Amniotic stem cell (primary cell): ENCODE results near the gene BCL2.

ENCODE experiments used
- DNase-seq: peaks from one replicate; lab custom pipeline; 2025; lab: John Stamatoyannopoulos, UW

Gene BCL2

DNA sequence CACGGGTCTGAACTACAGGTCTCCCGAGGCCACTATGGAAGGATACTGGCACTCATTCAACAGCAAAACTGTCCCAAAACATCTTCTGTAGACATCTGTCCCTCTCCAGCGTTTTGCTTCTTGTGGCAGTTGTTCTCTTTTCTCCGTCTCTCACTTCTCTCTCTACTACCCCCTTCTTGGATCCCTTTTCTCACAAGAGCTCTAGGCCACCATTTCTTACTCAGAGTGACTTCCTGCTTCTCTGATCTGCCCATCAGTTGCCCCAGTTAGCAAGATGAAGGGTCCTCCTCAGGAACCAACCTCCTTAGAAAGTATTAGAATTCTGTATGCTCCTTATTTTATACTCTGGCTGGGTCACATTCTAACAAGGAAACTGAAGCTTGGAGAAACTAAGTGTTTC is 32.6 kb downstream of the BCL2 start:
- DNase-seq = no peak

DNA sequence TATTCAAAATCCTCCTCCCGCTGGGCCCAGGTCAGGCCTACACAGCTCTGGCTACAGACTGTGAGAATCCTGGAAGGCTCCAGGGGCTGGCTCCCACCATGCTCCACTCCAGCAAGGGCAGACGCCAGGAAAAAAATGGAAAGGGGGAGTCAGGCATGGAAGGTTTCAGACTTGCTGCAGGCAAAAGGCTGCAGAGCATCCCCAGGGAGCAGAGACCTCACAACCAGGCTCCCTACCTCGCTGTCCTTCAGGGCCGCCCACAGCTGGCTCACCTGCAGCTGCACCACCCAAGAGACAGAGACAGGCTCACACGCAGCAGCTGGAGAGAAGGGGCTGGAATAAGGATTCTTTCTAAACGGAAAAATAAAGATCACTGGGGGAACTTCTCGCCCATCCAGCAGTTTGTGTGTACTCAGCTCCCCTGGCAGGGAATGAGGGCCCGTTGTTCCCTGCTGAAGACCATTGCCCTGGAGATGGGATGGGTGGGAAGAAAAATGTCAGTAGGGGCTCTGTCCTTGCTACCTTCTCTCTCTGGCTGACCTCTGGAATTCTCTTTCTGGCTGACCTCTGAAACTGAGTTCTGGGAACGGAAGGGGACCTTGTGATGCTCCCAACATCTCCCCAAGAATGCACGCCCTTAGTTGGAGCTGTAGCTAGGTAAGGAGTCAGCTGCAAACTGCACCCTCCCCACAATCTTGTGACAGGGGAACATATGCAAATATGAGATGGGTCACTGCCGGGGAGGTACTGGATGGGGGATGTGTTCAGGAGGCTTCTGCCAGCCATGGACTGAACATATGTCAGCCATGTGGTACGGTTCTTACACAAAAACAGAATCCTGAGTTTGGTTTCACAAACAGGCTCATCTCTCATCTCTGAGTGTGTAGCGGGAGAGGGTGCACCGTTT is 34.5 kb downstream of the BCL2 start:
- no peak for DNase-seq

DNA sequence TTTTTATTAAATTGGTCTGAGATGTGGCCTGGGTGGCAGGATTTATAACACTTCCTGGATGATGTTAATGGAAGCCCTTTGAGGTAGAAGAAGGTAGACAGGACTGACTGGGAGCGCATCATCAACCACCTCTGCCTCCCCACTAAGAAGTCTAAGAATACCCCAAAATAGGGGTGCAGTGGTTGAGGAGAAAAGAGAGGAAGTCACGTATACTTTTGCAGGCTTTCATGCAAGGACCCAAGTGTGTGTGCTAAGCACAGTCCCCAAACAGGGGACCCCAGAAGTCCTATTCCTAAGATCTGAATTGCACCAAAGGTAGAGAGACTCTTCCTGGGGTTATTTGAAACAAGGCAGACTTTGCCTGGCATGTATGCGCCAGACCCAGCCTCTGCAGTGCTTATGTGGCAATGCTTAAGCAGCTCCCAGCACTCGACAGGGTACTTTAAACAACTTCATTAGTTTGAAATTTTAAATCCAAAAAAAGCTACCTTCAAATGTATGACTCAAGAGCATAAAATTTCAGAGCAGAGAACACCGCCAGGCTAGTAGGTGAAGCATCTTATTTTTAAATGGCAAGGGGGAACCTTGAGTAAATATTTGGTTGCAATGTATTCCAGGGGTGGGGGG is 35.3 kb downstream of the BCL2 start:
- DNase-seq = no peak

DNA sequence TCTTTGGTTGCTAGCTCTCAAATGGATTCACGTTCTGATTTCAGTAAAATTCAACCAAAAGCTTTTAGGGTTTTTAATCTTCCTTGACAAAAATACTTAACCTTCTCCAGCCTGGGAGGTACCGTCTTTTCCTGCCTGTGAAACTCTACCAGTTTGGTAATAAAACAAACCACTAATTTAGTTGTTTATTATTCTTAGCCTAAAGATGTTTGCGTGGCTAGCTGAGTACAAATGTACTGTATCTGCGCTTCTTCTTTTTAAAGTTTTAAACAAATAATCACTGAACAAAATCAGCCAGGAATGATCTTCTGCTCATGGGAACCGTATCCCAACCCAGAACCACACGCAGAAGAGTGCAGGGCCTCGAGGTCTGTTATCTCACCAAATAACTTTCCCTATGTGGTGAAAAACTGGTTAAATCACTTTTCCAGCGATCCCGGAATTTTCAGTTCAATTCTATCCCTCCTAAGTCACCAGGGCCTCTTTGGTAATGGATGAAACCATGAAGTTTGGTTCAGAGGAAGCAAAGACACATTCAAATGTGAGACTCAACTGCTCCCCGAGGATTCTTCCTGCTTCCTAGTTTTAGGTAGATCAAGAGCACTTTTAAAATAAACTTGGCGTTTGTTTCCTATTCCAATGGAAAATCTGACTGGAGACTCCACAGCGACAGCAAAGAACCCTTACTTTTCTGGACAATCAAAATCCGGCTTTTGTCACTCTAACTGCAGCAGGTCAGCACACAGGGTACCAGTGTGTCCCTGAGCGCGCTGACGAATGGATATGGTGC is 36.1 kb downstream of the BCL2 start:
- DNase-seq = no peak

DNA sequence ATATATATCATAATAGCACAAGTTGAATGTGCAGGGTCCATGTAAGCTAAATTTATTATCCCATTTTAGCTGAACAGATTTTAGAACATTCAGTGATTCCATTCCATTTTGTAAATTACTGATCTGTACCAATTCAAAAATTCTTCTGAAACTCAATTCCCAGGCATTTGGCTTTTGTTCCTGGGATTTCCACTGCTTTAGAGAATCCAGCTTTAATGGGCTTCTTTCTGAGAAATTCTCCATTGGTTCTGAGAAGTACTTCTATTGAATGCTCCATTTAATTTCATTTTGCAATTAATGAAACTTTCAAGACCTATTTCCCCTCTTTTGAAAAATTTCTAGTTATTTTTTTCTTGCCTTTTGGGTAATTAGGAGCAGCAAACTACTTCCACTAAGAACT is 36.8 kb downstream of the BCL2 start:
- DNase-seq = no peak

DNA sequence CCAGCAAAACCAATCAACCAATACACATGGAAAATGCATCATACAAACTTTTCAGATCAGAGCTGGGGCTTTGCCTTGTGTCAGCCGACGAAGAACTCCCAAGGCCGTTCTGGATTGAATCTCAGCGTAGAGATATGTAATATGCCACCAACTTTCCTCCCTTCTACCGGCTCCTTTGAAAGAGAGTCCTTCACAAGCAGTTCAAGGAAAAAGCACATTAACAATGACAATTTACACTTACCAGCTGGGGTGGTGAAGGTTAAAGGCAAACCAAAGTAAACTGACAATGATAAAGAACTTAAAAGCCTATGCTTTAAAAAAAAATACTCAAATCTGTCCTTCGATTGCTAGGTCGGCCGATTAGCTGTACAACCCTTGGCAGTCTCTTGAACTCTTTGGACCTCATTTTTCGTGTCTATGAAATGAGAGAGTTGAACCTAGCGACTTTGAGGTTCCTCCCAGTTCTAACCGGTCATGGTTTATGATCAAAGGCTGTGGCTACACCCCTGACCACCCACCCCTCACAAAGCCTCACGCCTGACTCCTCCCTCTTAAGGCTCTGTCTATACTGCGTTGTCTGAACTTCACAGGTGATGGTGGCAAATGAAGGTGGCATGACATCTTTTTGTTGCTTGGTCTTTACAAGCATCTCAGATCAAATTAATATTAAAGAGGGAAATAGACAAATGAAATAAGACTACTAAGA is 46.2 kb downstream of the BCL2 start:
- no peak for DNase-seq

DNA sequence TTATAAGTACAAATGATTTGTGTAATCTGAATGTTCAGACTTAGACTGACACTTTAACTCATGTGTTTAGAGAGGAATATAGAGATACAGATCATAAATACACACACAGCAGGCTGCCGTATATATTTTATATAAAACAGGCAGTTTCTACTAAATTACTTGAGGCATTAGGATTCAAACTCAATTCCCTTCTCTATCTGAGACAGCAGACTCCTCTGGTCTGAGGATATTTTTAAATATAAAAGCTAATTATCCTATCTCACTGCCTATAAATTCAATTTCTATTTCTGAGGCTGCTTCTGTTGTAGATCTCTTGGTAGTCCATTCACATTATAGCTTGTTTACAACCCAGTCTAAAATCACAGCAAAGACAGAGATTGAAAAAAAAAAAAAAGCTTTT is 46.9 kb downstream of the BCL2 start:
- DNase-seq = no peak

DNA sequence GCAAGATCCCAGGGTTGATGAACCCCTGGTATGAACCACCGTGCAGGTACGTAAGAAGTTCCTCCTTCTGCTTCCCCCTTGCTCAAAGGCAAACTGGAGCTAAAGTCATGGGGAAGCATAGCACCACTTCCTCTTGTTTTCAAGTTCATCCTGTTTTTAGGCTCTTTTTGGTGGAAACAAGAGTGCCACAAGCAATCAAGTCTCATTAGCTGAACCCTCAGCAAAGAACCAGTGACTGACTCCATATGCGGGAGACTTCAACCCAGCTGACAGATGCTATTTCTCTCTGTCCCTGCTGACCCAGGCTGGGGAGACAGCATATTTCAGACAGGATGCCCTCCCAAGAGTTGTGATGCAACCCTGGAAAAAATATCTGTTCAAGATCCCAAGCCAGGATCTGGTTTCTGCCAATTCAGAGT is 47.7 kb downstream of the BCL2 start:
- DNase-seq = no peak

DNA sequence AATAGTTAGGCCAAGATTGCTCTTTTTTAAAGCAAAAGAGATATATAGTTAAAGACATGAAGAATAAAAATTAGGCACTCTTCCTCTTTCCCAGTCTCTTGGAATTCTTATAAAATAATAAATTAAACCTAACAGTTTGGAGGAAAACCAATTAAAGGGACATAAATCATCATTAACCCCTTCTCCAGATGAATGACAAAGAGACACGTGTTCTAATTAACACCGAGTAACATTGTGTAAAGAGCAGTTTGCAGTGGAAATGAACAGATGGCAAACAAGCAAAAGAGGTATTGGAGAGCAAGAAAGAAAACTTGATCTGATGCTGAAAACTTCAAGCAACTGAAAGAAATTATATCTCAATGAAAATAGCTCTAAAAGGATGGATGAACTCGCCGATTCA is 48.4 kb downstream of the BCL2 start:
- no peak for DNase-seq

DNA sequence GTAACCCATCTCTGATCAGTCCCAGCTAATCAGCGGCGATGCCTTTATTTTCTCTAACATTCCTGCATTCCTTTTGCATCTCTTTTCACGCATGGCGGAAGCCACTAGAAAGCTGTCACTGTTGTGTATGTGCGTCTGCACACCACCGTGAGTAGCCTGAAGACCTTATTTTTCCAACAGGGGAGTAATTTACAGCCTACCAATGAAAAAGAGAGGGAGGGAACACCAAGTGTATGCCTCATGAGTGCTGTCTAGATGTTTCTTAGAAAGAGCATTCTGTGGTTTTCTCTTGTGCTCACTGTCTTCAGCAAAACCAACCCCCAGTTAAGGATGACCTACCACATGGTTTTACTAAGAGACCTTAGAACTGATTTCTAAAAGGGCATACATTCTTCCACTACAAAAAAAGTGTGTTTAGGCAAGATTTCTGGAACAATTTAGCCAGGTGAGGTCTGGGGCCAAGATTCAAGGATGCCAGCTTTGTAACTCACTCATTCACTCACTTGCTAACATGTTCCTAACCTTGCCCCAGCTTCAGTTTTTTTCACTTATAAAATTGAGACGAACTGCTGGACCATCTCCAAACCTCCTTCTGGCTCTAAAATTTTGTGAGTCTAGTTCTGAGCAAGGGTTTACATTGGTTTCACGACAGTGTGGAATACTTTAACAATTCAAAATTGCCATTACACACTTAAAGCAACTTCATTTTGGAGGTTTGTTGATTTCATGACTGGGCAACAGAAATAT is 51.4 kb downstream of the BCL2 start:
- no peak for DNase-seq

DNA sequence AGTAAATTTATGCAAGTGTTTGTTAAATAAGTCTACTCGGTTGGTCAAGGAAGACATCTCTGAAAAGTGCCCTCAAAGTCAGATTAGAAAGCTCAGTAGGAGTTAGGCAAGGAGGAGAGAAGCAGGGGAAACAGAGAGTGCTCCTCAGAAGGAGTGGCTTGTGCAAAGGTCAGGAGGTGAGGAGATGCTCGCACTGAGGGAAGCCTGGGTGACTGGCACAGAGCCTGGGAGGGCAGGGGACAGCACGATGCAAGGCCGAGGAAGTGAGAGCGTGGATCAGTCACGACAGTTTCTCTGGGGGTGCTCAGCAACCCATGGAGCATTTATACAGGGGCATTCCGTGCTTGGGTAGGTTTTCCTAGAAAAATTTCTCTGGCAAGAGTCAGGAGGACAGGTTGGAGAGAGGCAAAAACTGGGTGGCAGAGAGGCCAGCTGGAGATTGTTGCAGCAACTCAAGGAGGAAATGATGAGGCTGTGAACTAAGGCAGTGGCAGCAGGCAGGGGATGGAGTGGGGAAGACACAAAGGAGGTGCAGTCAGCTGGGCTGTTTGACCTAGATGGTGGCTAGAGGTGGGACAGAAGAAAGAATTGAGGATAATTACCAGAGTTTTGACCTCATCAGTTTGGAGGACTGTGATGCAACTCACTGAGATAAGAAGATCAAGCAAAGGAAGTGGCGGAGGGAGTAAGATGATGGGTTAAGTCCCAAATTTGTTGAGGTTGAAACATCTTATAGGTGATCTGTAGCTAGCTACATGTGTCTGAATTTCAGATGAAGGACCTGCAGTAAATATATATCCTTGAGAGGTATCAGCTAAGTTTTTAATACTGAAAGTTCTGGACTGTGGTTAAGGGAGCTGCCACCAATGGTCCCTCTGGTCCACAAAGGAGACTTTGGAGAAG is 52.4 kb downstream of the BCL2 start:
- DNase-seq = no peak

DNA sequence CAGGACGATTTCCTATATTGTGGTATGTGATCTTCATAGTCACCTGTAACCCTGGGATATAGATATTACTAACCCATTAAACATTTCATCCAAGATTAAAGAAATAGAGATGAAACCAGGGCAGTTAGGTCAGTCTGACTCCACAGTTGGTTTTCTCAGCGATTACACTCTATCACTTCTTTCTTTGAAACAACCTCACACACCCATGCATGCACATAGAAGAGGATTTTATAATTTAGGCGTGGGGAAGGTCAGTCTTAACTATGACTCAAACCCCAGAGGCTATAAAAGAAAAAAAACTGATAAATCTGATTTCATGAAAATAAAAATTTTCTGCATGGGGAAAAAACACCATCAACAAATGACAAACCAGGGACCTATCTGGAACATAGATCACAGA is 54.2 kb downstream of the BCL2 start:
- no peak for DNase-seq

DNA sequence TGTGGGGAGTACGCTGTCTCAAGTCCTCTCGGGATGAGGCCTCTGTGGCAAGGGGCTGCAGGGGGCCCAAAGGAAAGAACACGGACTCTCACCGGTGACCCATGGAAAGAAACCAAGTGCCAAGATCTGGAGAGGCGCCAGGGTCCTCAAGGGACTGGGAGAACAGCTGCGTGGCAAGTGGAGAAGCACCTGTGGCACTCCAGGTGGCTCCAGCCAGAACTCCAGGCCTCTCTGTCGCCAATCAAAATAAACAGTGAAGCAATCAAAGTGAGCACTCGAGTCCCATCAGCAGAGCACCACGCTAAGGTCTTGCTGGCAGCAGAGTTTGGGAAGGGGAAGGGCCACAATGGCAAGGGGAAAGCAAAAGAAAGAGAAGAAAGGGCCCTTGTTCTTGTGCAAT is 54.7 kb downstream of the BCL2 start:
- DNase-seq = no peak

DNA sequence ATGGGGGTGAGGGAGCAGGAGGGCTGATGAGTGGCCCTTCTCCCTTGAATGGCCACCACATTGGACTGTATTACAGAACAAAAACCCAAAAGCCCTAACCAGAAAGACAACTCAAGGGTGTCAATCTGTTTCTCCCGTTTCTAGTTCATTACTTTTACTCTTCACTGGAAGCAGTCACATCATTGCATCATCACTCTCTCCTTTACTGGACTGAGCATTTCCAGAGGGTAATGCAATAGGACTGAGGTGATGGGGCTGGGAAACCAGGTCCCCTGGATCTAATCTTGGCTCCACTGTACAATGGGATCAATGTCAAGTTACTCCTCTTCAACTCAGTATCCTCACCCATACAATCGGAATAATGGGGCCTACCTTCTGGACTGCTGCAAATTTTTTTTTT is 56.1 kb downstream of the BCL2 start:
- DNase-seq = no peak

DNA sequence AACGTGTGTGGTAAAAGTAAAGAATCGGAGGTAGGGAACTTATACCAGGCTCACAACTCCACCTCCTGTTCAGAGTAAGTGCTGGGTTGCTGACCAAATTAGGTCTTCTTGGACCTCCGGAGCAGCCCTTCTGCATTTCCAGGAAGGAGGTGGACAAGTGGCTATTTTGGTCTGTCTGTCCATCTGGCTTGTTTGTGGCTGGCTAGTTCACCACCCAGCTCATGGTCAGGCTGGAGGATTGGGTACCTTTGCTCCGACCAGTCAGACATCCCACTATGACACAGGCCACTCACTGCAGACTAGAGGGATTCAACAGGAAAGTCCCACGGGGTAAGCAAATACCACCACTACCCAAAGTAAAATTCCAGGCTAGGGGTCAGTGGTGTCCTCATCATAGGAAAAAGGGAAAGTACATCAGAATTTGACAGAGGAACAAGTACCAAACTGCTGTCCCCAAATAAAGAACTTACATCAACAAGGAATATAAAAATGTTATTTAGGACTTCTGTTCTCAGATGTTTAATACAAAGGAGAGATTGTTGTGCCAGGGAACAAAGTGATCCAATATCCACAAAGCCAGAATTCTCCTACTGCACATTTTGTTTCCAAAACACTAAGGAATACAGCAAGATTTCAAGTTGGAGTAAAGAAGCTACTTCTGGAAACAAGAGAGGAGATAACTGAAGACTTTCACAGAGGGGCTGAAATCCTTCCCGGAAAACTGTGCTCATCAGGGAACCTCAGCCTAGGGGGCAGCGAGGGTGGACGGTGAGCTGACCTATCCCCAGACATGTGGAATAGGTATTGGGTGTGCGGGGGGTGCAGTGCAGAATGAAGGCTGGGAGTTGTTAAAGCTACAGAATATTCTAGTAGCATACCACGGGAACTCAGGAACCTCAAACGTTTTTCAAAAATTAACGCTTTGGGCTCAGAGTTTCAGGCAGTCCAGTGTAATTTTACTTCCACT is 56.9 kb downstream of the BCL2 start:
- DNase-seq = no peak

DNA sequence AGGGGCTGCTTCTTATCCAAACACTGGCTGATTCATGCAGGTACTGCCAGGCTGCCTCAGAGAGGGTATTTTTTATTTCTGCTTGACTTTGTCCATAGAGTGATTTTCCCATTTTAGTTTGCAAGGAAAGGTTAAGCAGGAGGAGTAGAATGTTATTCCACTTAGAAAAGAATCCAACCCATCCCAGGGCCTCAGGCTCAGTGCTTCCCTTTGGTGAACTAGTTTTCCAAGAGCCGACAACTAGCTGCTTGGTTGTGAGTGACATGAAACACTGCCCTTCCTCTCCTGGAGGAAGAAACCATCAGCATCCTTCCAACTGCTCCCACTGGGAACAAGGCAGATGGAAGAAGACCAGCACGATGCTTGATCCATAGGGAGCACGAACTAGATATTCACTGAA is 58.5 kb downstream of the BCL2 start:
- DNase-seq = no peak

DNA sequence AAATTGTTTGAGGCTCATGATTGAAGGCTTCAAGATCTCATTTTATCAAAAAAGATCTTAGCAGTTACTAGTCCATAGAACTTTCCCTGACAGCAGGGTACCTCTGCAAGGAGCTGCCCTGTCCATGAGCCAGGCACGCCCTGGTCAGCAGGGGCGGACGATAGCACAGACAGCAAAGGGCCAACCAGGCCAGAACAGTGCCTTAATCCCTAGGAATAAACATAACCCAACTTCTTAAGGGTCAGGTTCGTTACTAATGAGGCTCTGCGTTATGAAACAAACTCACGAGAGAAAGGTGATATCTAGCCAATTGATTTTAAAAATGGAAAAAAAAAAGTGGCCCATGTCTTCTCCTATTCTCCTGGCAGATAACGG is 59.2 kb downstream of the BCL2 start:
- no peak for DNase-seq

DNA sequence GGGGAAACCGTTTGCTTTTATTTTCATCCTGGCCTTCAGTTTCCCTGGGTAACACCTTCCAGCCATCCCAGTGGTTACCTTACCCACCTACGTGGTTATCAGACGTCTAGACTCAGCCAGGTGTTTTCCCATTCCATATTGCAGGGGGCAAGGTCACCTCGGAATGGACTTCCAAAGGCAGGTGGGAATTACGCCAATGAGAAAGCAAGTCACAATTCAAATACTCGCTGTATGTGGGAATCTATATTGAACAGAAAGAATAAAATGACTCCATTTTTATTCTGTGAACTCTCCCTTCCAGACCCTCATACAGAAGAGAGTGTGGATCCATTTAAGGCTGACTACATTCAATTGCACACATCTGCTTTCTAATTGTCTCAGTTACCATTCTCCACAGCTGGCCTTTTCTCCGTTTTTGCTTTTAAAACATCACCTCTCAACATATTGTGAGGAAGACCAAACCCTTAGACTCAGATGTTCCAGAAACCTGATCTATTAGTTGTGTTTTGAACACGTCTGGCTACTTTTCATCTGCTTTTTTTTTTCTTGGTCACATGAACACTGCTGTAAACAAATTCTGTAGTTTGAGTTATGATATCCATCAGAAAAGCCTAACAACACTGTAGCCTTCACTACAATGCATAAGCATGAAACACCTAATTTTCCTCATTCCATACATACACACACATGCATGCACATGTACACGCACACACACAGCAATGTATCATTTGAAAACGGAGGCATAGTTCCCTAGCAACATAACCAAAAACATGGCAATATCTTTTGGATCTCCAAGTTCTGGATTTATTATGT is 59.8 kb downstream of the BCL2 start:
- DNase-seq = no peak
